Fibroblast of mammary gland (primary cell): ENCODE results near the gene KRTAP9-9.

Source experiments
- DNase-seq: peaks from one replicate; pipeline ENCODE4 v3.0.0-alpha.2; 2010; ENCODE audit warnings: low read depth
- H3K4me3 ChIP-seq: 2 replicates; pipeline ENCODE4 v1.5.1; 2011; ENCODE audit warnings: low read depth, mild to moderate bottlenecking, low read length, moderate library complexity; ENCODE audit not compliant: control insufficient read depth
- TF ChIP-seq, protein P1 (sequence below): conservative IDR thresholded peaks from 2 replicates; pipeline ENCODE4 v1.5.1; 2011; ENCODE audit warnings: low read depth, low read length, inconsistent platforms; ENCODE audit not compliant: control insufficient read depth, insufficient read depth

KRTAP9-9 gene

DNA sequence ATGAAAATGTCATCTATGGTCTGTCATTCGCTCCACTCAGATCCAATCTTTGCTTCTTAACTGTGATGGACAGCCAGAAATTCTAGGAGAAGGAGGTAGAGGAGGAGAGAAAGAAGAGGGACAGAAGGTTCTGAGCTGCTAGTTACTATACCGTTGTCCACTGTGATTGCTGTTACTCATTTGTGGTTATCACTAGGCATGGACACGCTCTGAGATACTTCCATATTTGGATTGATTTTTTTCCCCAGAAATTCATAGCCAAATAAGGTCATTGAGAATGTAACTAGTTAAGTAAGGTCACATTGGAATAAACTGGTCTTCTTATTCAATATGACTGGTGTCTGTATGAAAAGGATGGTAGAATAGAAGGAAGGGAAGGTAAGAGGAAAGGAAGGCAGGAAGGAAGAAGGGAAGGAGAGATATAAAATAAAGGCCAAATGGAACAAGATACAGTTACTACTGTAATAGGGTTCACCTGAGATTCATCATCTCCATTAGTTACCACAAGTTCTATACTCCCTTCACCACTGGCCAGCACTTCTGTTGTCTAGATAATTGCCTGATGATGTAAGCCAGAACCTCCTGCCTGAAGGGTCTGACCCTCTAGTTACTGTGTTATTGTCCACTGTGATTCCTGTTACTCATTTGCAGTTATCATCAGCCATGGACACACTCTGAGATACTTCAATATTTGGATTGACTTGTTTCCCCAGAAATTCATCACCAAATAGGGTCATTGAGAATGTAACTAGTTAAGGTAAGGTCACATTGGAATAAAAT, 23.2 kb downstream of the KRTAP9-9 start:
- H3K4me3 ChIP-seq, result no peak overlapping the region
- TF ChIP-seq, protein P1, sequence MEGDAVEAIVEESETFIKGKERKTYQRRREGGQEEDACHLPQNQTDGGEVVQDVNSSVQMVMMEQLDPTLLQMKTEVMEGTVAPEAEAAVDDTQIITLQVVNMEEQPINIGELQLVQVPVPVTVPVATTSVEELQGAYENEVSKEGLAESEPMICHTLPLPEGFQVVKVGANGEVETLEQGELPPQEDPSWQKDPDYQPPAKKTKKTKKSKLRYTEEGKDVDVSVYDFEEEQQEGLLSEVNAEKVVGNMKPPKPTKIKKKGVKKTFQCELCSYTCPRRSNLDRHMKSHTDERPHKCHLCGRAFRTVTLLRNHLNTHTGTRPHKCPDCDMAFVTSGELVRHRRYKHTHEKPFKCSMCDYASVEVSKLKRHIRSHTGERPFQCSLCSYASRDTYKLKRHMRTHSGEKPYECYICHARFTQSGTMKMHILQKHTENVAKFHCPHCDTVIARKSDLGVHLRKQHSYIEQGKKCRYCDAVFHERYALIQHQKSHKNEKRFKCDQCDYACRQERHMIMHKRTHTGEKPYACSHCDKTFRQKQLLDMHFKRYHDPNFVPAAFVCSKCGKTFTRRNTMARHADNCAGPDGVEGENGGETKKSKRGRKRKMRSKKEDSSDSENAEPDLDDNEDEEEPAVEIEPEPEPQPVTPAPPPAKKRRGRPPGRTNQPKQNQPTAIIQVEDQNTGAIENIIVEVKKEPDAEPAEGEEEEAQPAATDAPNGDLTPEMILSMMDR, result no peak
- DNase-seq, result no peak

DNA sequence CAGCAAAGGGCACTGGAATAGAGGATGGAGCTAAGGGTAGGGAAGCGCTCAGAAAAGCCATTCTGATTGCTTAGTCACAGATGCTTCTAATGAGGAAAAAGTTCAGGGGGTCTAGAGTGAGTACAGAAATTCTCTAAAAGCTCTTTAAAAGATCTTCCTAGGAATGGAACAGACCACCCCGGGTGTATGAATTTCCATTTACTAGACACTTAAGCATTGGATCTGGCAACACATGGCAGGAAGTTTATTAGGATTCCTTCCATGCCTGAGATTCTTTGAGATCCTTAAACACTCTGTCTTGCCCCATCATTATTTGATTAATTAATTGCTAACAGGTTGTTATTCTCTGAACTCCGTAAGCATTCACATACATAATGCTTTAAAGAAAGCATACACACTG, 28.9 kb downstream of the KRTAP9-9 start:
- TF ChIP-seq, protein P1, result no peak
- no peak for DNase-seq
- no peak overlapping the region for H3K4me3 ChIP-seq

DNA sequence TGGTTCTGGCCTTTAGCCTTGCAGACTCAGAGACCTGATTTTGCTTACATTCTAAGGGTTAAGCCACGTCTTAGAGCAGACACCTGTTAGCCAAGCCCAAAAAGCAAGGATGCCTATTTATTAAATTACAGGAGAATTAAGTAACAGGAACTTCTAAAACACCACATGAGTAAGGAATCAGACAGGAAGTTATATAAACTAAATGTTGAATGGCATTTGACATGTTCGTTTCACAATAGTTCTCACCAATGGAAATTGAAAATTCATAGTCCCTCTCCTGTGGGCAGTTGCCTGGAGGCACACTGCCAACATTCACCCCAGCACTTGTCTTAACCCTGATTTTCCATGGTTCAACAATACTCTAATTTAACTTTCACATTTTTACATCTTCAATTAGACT, 29.4 kb downstream of the KRTAP9-9 start:
- no peak for DNase-seq
- no peak overlapping the region for H3K4me3 ChIP-seq
- TF ChIP-seq, protein P1, result no peak

GRCh38 chr17:41287050-41287449, 31.9 kb downstream of the KRTAP9-9 start:
- DNase-seq, result no peak
- TF ChIP-seq, protein P1, result no peak
- H3K4me3 ChIP-seq, result no peak overlapping the region

- DNase-seq, result no peak
- TF ChIP-seq, protein P1, result no peak
- H3K4me3 ChIP-seq, result no peak overlapping the region
Measured at GRCh38 chr17:41294016-41294415, 38.8 kb downstream of the KRTAP9-9 start.

- no peak for DNase-seq
- TF ChIP-seq, protein P1, result no peak
- H3K4me3 ChIP-seq, result no peak overlapping the region
Measured at GRCh38 chr17:41296846-41297245, 41.7 kb downstream of the KRTAP9-9 start.
